Liver (tissue), 3 donors: ENCODE measurements around the gene ISCA1.

Experiments used
- EGR1 ChIP-seq, 2 donors: IDR thresholded peaks; 2 replicates each; pipeline ENCODE4 v1.6.1; 2016 to 2018; ENCODE audit warnings: antibody characterized with exemption in 2 of 2, low read depth in 2 of 2
- TF ChIP-seq, protein P1 (sequence below): fragments of 150-350 bp; IDR thresholded peaks from 2 replicates; pipeline ENCODE4 v1.5.1; 2017; ENCODE audit warnings: improper control_type of control experiment, low read depth, low read length; ENCODE audit not compliant: missing input control
- TF ChIP-seq, protein P2 (sequence below): IDR thresholded peaks from 2 replicates; pipeline ENCODE4 v1.6.1; 2016; ENCODE audit warnings: antibody characterized with exemption
- donor health status: healthy.
- donor health status: healthy.

DNA sequence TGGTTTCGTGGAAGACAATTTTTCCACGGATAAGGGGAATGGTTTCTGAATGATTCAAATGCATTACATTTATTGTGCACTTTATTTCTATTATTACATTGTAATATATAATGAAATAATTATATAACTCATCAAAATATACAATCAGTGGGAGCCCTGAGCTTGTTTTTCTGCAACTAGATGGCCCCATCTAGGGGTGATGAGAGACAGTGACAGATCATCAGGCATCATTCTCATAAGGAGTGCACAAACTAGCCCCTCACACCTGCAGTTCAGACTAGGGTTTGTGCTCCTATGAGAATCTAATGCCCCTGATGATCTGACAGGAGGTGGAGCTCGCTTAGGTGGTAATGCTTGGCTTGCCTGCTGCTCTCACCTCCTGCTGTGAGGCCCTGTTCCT is 6.4 kb downstream of the ISCA1 start:
- TF ChIP-seq, protein P1, sequence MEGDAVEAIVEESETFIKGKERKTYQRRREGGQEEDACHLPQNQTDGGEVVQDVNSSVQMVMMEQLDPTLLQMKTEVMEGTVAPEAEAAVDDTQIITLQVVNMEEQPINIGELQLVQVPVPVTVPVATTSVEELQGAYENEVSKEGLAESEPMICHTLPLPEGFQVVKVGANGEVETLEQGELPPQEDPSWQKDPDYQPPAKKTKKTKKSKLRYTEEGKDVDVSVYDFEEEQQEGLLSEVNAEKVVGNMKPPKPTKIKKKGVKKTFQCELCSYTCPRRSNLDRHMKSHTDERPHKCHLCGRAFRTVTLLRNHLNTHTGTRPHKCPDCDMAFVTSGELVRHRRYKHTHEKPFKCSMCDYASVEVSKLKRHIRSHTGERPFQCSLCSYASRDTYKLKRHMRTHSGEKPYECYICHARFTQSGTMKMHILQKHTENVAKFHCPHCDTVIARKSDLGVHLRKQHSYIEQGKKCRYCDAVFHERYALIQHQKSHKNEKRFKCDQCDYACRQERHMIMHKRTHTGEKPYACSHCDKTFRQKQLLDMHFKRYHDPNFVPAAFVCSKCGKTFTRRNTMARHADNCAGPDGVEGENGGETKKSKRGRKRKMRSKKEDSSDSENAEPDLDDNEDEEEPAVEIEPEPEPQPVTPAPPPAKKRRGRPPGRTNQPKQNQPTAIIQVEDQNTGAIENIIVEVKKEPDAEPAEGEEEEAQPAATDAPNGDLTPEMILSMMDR, result no peak
- TF ChIP-seq, protein P2, sequence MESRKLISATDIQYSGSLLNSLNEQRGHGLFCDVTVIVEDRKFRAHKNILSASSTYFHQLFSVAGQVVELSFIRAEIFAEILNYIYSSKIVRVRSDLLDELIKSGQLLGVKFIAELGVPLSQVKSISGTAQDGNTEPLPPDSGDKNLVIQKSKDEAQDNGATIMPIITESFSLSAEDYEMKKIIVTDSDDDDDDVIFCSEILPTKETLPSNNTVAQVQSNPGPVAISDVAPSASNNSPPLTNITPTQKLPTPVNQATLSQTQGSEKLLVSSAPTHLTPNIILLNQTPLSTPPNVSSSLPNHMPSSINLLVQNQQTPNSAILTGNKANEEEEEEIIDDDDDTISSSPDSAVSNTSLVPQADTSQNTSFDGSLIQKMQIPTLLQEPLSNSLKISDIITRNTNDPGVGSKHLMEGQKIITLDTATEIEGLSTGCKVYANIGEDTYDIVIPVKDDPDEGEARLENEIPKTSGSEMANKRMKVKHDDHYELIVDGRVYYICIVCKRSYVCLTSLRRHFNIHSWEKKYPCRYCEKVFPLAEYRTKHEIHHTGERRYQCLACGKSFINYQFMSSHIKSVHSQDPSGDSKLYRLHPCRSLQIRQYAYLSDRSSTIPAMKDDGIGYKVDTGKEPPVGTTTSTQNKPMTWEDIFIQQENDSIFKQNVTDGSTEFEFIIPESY, result no peak
- no peak for TF ChIP-seq EGR1 (IDR thresholded peaks at IDR 0.05; ENCODE audit: low read depth in 2 of 2)
